Activated T-helper 2 cell treated with anti-CD3 and anti-CD28 coated beads, Interferon-gamma antibody, Interleukin-2, Interleukin-4, amounts not matched to agents 10 μg/mL and 5 μg/mL and 100 μg/mL, durations not matched to agents 14 hours and 24 hours and 36 hours (primary cell): ENCODE results near the gene MLF1. TPM values are rescaled to one million over a fixed set of nuclear protein-coding genes. Genes with fewer than 3 reads are reported as not detected.
"Not testable (repeated sequence)": the region's sequence is repeated elsewhere in the genome, so short reads cannot be mapped to it uniquely, and the experiment has no call there.

Experiments used
- DNase-seq: peaks from one replicate; pipeline ENCODE4 v3.0.0; 2021; ENCODE audit warnings: low spot score
- H3K27ac Mint-ChIP-seq: one replicate; pipeline ENCODE4 v1.8.0; 2021; ENCODE audit warnings: mixed read lengths
- H3K27me3 Mint-ChIP-seq: one replicate; pipeline ENCODE4 v1.8.0; 2021; ENCODE audit warnings: low read depth, mixed read lengths
- H3K36me3 Mint-ChIP-seq: one replicate; pipeline ENCODE4 v1.8.0; 2021; ENCODE audit warnings: low read depth, mixed read lengths
- H3K4me1 Mint-ChIP-seq: one replicate; pipeline ENCODE4 v1.8.0; 2021; ENCODE audit warnings: low read depth, mixed read lengths
- H3K4me3 Mint-ChIP-seq: one replicate; pipeline ENCODE4 v1.8.0; 2021; ENCODE audit warnings: low read depth, mild to moderate bottlenecking, moderate library complexity, mixed read lengths
- H3K9me3 Mint-ChIP-seq: one replicate; pipeline ENCODE4 v1.8.0; 2021; ENCODE audit warnings: mixed read lengths
- intact Hi-C: fragments of 100-400 bp; cut with micrococcal nuclease; formaldehyde crosslinking; loops from one replicate; pipeline ENCODE4 v1.15.1; 2023
- total RNA-seq: library from RNA; stranded (reverse); gene quantifications from 2 replicates; pipeline ENCODE4 v1.2.3, GENCODE V29; 2022

MLF1 gene
- total RNA-seq = 2.2 and 3.4 TPM in 2 replicates

- peaks cover 23% of the 10 kb centered on the region for H3K27me3 Mint-ChIP-seq
- peak within 1 kb of the TSS; percentile 85 for H3K4me3 Mint-ChIP-seq
- H3K4me1 Mint-ChIP-seq = peaks cover 11% of the 10 kb centered on the region
- intact Hi-C loops = loop anchor here (5.0 to 10.0 kb wide), 2 partner anchors 71 to 224 kb away; partner anchors contain the start of gene GFM1
- H3K9me3 Mint-ChIP-seq = no peaks in the 10 kb centered on the region
- DNase-seq = peak; percentile 81
- peak within 1 kb of the TSS; percentile 72 for H3K27ac Mint-ChIP-seq
- no peaks in the 10 kb centered on the region for H3K36me3 Mint-ChIP-seq
Observed at GRCh38 chr3:158570999-158571702, at the start of gene MLF1. Gene MLF1 (plus strand): TSS chr3:158571194. CDS start chr3:158571301, 107 bp downstream.

GRCh38 chr3:158522221-158523136 lies 48.5 kb upstream of the MLF1 start:
- H3K4me3 Mint-ChIP-seq = no peak overlapping the region
- H3K36me3 Mint-ChIP-seq = no peaks in the 10 kb centered on the region
- no peaks in the 10 kb centered on the region for H3K9me3 Mint-ChIP-seq
- no peak for DNase-seq
- H3K27ac Mint-ChIP-seq = no peak overlapping the region
- no peaks in the 10 kb centered on the region for H3K4me1 Mint-ChIP-seq
- intact Hi-C loops = no loop called here
- H3K27me3 Mint-ChIP-seq = no peaks in the 10 kb centered on the region

- no peak for DNase-seq
- Mint-ChIP-seq H3K9me3 (no peaks in the 10 kb centered on the region), H3K36me3 (no peaks in the 10 kb centered on the region), H3K27ac (no peak overlapping the region), H3K4me3 (no peak overlapping the region), H3K27me3 (no peaks in the 10 kb centered on the region), H3K4me1 (no peaks in the 10 kb centered on the region)
- intact Hi-C loops = no loop called here
Observed at GRCh38 chr3:158528076-158528674, 42.8 kb upstream of the MLF1 start.

- intact Hi-C loops = no loop called here
- no peak for DNase-seq
- H3K27me3 Mint-ChIP-seq = no peaks in the 10 kb centered on the region
Observed at GRCh38 chr3:158531334-158531733, 39.7 kb upstream of the MLF1 start.

GRCh38 chr3:158532099-158532734 lies 38.8 kb upstream of the MLF1 start:
- intact Hi-C loops = loop anchor here (2.0 kb wide), 2 partner anchors 667 to 913 kb away; no protein-coding TSS in a partner anchor
- Mint-ChIP-seq H3K27me3 (no peaks in the 10 kb centered on the region), H3K4me1 (no peaks in the 10 kb centered on the region)

More at GRCh38 chr3:158531334-158531733, 39.7 kb upstream of the MLF1 start:
- H3K36me3 Mint-ChIP-seq = no peaks in the 10 kb centered on the region
- no peak overlapping the region for H3K4me3 Mint-ChIP-seq
- no peak overlapping the region for H3K27ac Mint-ChIP-seq
- H3K4me1 Mint-ChIP-seq = no peaks in the 10 kb centered on the region
- H3K9me3 Mint-ChIP-seq = no peaks in the 10 kb centered on the region

GRCh38 chr3:158535918-158536317 lies 35.1 kb upstream of the MLF1 start:
- Mint-ChIP-seq H3K9me3 (no peaks in the 10 kb centered on the region), H3K27me3 (no peaks in the 10 kb centered on the region), H3K4me3 (no peak overlapping the region), H3K36me3 (no peaks in the 10 kb centered on the region), H3K4me1 (no peaks in the 10 kb centered on the region), H3K27ac (no peak overlapping the region)
- no peak for DNase-seq
- intact Hi-C loops = loop anchor here (5.0 kb wide), 3 partner anchors 94 to 429 kb away; partner anchors contain the start of genes GFM1 and SHOX2

More at GRCh38 chr3:158532099-158532734, 38.8 kb upstream of the MLF1 start:
- no peaks in the 10 kb centered on the region for H3K9me3 Mint-ChIP-seq
- no peaks in the 10 kb centered on the region for H3K36me3 Mint-ChIP-seq
- DNase-seq = no peak
- H3K4me3 Mint-ChIP-seq = no peak overlapping the region
- no peak overlapping the region for H3K27ac Mint-ChIP-seq

- no peak for DNase-seq
- intact Hi-C loops = loop anchor here (1.0 to 5.0 kb wide), 4 partner anchors 97 to 432 kb away; partner anchors contain the start of genes GFM1 and SHOX2
- Mint-ChIP-seq H3K4me1 (no peaks in the 10 kb centered on the region), H3K27me3 (no peaks in the 10 kb centered on the region), H3K9me3 (no peaks in the 10 kb centered on the region), H3K27ac (no peak overlapping the region), H3K36me3 (peaks cover 3% of the 10 kb centered on the region), H3K4me3 (no peak overlapping the region)
Observed at GRCh38 chr3:158539414-158540014, 31.5 kb upstream of the MLF1 start.

GRCh38 chr3:158540066-158540465 lies 30.9 kb upstream of the MLF1 start:
- Mint-ChIP-seq H3K27ac (no peak overlapping the region), H3K4me3 (no peak overlapping the region), H3K9me3 (no peaks in the 10 kb centered on the region), H3K27me3 (no peaks in the 10 kb centered on the region), H3K4me1 (no peaks in the 10 kb centered on the region), H3K36me3 (peaks cover 3% of the 10 kb centered on the region)
- DNase-seq = no peak
- intact Hi-C loops = no loop called here

- Mint-ChIP-seq H3K27me3 (no peaks in the 10 kb centered on the region), H3K4me3 (no peak overlapping the region), H3K9me3 (no peaks in the 10 kb centered on the region), H3K27ac (no peak overlapping the region), H3K4me1 (no peaks in the 10 kb centered on the region), H3K36me3 (peaks cover 2% of the 10 kb centered on the region)
- intact Hi-C loops = no loop called here
- DNase-seq = no peak
Observed at GRCh38 chr3:158548691-158549090, 22.3 kb upstream of the MLF1 start.

- H3K27me3 Mint-ChIP-seq, H3K4me3 Mint-ChIP-seq, H3K4me1 Mint-ChIP-seq, H3K9me3 Mint-ChIP-seq, intact Hi-C loops, H3K36me3 Mint-ChIP-seq, H3K27ac Mint-ChIP-seq, DNase-seq: not testable (repeated sequence)
Observed at GRCh38 chr3:158549938-158550337, 21.1 kb upstream of the MLF1 start.

GRCh38 chr3:158552124-158552523 lies 18.9 kb upstream of the MLF1 start:
- Mint-ChIP-seq H3K4me1 (peaks cover 2% of the 10 kb centered on the region), H3K27ac (no peak overlapping the region), H3K36me3 (no peaks in the 10 kb centered on the region), H3K9me3 (no peaks in the 10 kb centered on the region), H3K27me3 (no peaks in the 10 kb centered on the region), H3K4me3 (no peak overlapping the region)
- intact Hi-C loops = no loop called here
- no peak for DNase-seq

GRCh38 chr3:158559504-158559903 lies 11.5 kb upstream of the MLF1 start:
- no peak overlapping the region for H3K4me3 Mint-ChIP-seq
- no peak for DNase-seq
- peaks cover 5% of the 10 kb centered on the region for H3K4me1 Mint-ChIP-seq
- no peaks in the 10 kb centered on the region for H3K9me3 Mint-ChIP-seq
- intact Hi-C loops = no loop called here
- H3K27me3 Mint-ChIP-seq = no peaks in the 10 kb centered on the region
- no peaks in the 10 kb centered on the region for H3K36me3 Mint-ChIP-seq
- H3K27ac Mint-ChIP-seq = no peak overlapping the region
